GM19324 (cell line): ENCODE measurements around the gene SPSB1.

ENCODE experiments used
- ATAC-seq: cut with Tn5 transposase; IDR thresholded peaks from one replicate; pipeline ENCODE4 v1.9.1; 2021; ENCODE audit warnings: mild to moderate bottlenecking, moderate library complexity; ENCODE audit not compliant: unreplicated experiment, low FRiP score

SPSB1 gene

DNA sequence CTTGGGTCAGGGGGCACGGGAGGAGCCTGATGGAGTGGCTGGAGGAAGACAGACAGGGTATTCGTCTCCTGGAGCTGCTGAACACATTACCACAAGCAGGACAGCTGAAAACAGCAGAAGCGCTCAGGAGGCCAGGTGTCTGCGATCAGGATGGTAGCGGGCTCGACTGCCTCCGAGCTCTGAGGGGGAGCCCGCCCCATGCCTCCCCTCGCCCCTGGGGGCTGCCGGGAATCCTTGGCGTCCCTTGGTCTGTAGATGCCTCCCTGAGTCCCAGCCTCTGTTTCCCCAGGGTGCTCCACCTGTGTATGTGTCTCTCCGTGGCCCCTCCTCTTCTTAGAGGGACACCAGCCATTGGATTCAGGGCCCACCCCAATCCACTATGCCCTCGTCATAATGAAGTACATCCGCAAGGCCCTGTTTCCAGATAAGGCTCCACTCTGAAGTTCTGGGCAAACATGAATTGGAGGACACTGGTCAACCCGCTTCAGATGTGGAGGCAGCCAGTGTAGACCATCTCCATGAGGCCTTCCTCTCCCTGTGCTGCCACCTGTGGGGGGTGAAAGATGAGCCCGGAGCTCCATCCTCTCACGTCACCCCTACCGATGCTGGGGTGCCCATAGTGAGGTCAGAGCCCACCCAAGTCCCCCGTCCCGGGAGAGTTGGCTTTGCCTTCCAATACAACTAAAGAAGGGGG is 67.8 kb downstream of the SPSB1 start:
- no peak for ATAC-seq

- ATAC-seq, result no peak
These were observed 69.1 kb downstream of the SPSB1 start for GRCh38 chr1:9361630-9362260.

GRCh38 chr1:9362488-9362887 is 69.8 kb downstream of the SPSB1 start:
- ATAC-seq, result no peak

- no peak for ATAC-seq
These were observed 70.4 kb downstream of the SPSB1 start for GRCh38 chr1:9363061-9363471.

DNA sequence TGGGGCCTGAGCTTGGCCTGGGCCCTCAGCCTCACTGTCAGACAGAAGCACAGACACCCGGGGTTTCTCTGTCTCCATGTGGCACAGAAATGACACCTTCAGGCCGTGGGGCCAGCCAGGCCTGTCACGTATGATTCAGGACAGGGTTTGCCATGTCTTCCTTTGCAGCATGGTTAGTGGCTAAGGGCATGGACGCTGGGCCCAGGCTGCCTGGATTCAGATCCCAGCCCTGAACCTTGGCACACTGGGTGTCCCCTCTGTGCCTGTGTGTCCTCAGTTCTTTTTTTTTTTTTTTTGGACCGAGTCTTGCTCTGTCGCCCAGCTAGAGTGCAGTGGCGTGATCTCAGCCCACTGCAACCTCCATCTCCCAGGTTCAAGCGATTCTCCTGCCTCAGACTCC is 73.6 kb downstream of the SPSB1 start:
- no peak for ATAC-seq

GRCh38 chr1:9366943-9367780 is 74.5 kb downstream of the SPSB1 start:
- no peak for ATAC-seq

DNA sequence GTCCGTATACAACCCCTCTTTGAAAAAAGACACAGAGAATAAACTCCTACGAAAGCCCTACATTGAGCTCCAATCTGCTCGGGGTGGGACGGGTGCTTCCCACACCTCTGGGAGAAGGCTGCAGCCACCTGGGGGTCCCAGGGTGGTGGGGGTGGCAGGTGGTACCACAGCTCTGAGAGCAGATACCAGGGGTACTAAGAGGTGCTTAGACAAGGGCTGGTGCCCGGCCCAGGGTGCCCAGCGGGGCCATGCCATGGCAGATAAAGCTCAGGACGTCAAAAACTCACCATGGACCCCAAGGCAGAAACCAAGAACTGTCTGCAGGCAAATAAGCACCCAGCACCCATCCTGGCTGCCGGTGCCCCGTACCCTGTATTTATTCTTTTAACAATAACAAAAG is 75.1 kb downstream of the SPSB1 start:
- ATAC-seq, result no peak

GRCh38 chr1:9368356-9368755 is 75.7 kb downstream of the SPSB1 start:
- no peak for ATAC-seq

- no peak for ATAC-seq
These were observed 77.5 kb downstream of the SPSB1 start for GRCh38 chr1:9369964-9370788.

GRCh38 chr1:9371391-9371935 is 78.8 kb downstream of the SPSB1 start:
- ATAC-seq, result no peak

DNA sequence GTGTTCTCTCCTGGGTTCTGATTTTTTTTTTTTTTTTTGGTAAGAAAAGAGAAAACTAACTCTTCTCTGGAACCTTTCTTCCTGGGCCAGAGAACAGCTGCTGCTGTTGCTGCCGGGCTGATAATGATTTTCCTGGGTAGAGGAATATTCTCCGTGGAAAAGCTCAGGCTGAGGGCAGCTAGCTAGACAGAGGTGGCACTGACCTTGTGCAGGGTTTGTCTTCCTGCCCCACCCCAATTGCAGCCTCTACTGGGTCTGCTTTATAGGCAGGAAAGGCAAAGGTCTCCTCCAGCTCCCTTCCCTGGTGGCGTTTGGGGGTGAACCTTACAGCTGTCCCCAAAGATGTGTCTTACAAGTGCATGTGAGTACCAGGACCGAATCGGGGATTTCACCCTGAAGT is 79.3 kb downstream of the SPSB1 start:
- no peak for ATAC-seq

- ATAC-seq, result no peak
These were observed 80.9 kb downstream of the SPSB1 start for GRCh38 chr1:9373619-9374018.

- no peak for ATAC-seq
These were observed 82.2 kb downstream of the SPSB1 start for GRCh38 chr1:9374748-9375341.

DNA sequence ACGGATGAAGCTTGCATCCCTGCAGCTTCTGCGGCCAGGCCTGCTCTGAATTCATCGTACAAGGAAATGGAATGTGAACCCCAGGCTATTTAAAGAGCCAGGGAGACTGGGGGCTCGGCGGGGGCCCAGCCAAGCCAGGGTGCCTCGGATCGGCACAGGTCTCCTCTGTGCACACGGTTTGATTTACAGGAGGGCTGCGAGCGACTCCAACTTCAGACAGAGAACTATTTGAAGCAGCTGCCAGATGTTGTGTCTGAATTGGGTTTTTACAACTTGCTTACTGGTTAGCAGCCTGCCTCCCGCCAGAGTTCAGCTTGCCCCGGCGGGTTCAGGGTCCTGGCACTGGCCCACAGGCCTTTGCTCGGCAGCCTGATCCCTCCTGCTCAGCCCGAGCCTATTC is 83.2 kb downstream of the SPSB1 start:
- ATAC-seq, result no peak

- no peak for ATAC-seq
These were observed 83.7 kb downstream of the SPSB1 start for GRCh38 chr1:9376430-9376829.

- ATAC-seq, result no peak
These were observed 84.2 kb downstream of the SPSB1 start for GRCh38 chr1:9376886-9377333.

- no peak for ATAC-seq
These were observed 86.1 kb downstream of the SPSB1 start for GRCh38 chr1:9378801-9379200.

- ATAC-seq, result no peak
These were observed 88.0 kb downstream of the SPSB1 start for GRCh38 chr1:9380711-9381110.

DNA sequence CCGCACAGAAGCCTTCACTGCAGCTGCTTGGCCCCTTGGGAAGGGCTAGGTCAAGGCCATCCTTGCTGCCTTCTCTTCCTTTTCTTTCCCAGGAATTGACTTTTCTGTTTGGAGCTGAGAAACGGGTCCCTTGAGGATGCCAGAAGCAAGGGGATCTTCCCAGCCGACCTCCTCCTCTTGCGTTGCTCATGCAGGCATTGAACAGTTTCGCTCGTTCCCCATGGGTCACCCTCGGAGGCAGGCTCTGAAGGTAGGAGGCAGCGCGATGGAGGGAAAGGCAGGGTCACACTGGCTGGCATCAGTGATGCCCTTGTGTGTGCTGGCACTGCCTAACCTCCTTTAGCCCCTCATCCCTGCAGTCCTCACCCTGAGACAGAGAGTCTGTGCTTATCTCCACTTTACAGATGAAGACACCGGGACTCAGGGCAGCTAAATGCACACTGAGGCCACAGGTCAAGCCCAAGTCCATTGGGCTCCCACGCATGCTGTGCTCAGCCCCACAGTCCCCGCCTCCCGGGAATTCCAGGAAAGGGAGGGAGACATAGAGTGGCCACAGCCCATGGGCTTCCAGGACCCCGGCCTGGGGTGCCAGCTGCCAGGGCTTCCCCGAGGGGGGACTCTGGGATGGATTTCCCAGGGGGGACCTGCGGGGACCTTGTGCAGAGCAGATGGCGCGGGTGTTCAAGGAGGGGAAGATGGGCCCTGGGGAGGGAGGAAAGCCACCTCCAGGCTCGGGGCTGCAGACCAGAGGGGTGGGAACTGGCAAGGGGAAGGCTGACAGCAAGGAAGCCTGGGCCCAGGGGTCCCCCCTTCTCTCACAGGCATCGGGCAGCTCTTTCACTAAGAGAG is 90.2 kb downstream of the SPSB1 start:
- no peak for ATAC-seq
